Measurements from ENCODE around the gene VAMP7. TPM values are rescaled to one million over a fixed set of nuclear protein-coding genes. Genes with fewer than 3 reads are reported as not detected.

VAMP7 gene
- total RNA-seq, 1 experiment from 2014 or later = 19.9 TPM

GRCh38 chrX:155889328-155889727 is 8.2 kb downstream of the VAMP7 start:
- Histone ChIP-seq H3T11ph (ENCODE audit: low read length) (no peak overlapping the region), H4K20me1 (ENCODE audit: control insufficient read depth, insufficient read depth, insufficient read length) (no peaks in the 10 kb centered on the region), H3K9me3 (ENCODE audit: control insufficient read depth, low read depth, low read length) (peaks cover 17% of the 10 kb centered on the region), H2BK120ac (ENCODE audit: low read depth, low read length, poor library complexity, severe bottlenecking) (no peak overlapping the region), H3K4ac (ENCODE audit: low read depth, low read length) (no peak overlapping the region), H3K14ac (ENCODE audit: insufficient read depth, low read length) (no peak overlapping the region), H3K18ac (ENCODE audit: insufficient read length, low read depth, low read length) (no peak overlapping the region), H3K79me1 (ENCODE audit: insufficient read depth, low read depth, low read length, poor library complexity, severe bottlenecking) (no peaks in the 10 kb centered on the region), H3K27me3 (ENCODE audit: insufficient read depth, low read length) (no peaks in the 10 kb centered on the region), H3K4me1 (ENCODE audit: insufficient read depth, low read length) (no peaks in the 10 kb centered on the region), H3K23me2 (ENCODE audit: insufficient read length, low read depth, low read length, poor library complexity, severe bottlenecking) (no peaks in the 10 kb centered on the region), H3K9ac (ENCODE audit: extremely low read depth, insufficient read length, low read length) (no peak overlapping the region), H2BK15ac (ENCODE audit: low read depth, low read length) (no peak overlapping the region), H2AFZ (ENCODE audit: low read length) (no peak overlapping the region), H3K27ac (ENCODE audit: insufficient read length, low read depth, low read length) (no peak overlapping the region), H4K8ac (replicated peaks; ENCODE audit: insufficient read length, low read depth, low read length) (no peak overlapping the region), H3K79me2 (ENCODE audit: insufficient read depth, low read length) (no peaks in the 10 kb centered on the region), H2BK5ac (ENCODE audit: insufficient read length, low read length) (no peak overlapping the region), H4K5ac (ENCODE audit: insufficient read length, low read depth, low read length) (no peak overlapping the region), H3K4me2 (ENCODE audit: insufficient read depth, insufficient read length, low read length) (no peak overlapping the region), H3K23ac (ENCODE audit: insufficient read length, low read depth, low read length) (no peak overlapping the region), H2BK12ac (ENCODE audit: insufficient read length, low read depth, low read length) (no peak overlapping the region), H4K91ac (ENCODE audit: insufficient read length, low read depth, low read length) (no peak overlapping the region), H2BK20ac (ENCODE audit: low read depth, low read length, poor library complexity, severe bottlenecking) (no peak overlapping the region), H2AK5ac (ENCODE audit: insufficient read length, low read length) (no peak overlapping the region), H3K56ac (ENCODE audit: insufficient read length, low read depth, low read length) (no peak overlapping the region)
- Mint-ChIP-seq H3K36me3 (ENCODE audit: insufficient read depth in 1 of 3, low read depth in 3 of 3) (peaks cover 12 to 35% (median 23%) of the 10 kb centered on the region in 3 experiments), H3K4me3 (no peak overlapping the region), H3K4me1 (no peaks in the 10 kb centered on the region), H3K27ac (no peak overlapping the region), H3K9me3 (peaks cover 47 to 62% of the 10 kb centered on the region in 2 experiments), H3K27me3 (ENCODE audit: low read depth) (no peaks in the 10 kb centered on the region)
- WGBS (ENCODE audit: extremely low coverage, insufficient read length, low lambda C conversion rate) = no CpG with 5 or more reads among the region's 4 CpGs
- DNase-seq = no peak
- TF ChIP-seq CTCF (conservative IDR thresholded peaks at IDR 0.05) = no peak

Data from H9 (cell line).